22Rv1 (cell line): ENCODE data around the gene NUBP1.

Source experiments
- CTCF ChIP-seq: fragments of 450-650 bp; IDR thresholded peaks from 2 replicates; pipeline ENCODE4 v1.5.1; 2017; ENCODE audit warnings: mild to moderate bottlenecking
- ZFX ChIP-seq: fragments of 450-650 bp; IDR thresholded peaks from 2 replicates; pipeline ENCODE4 v1.6.1; 2017; ENCODE audit warnings: antibody characterized with exemption, borderline replicate concordance

GRCh38 chr16:10694306-10694705, 49.3 kb upstream of the NUBP1 start:
- TF ChIP-seq CTCF (no peak), ZFX (no peak)
